Hepatocyte (in vitro differentiated cells): Measurements from ENCODE around the gene SAPCD1.

Experiments used
- EZH2phosphoT487 ChIP-seq: fragments of 200-600 bp; sonication (generic); IDR thresholded peaks from one replicate; pipeline ENCODE4 v1.6.1; 2018; ENCODE audit warnings: antibody characterized with exemption, mild to moderate bottlenecking, low read depth, moderate library complexity; ENCODE audit not compliant: unreplicated experiment, severe bottlenecking
- TF ChIP-seq, protein P1 (sequence below): fragments of 200-600 bp; sonication (generic); IDR thresholded peaks from 2 replicates; pipeline ENCODE4 v1.5.1; 2016; ENCODE audit warnings: antibody characterized with exemption, mild to moderate bottlenecking; ENCODE audit not compliant: poor library complexity

DNA sequence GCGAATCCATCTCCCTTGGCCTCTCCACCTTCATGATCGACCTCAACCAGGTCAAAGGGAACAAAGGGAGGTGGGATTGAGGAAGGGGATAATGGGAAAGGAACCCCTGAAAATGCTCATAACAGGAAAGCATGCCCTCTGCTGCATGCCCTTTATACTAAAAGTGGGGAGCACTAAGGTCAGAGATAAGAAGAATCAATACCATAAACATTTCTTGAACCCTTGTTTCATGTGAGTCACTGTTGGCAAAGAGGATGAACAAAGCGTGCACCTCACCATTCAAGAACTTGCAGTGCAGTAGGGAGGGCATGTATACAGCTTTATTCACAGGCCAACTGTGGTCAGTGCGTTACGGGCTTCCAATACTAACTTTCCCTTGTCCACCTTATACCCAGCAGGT, 1.7 kb upstream of the SAPCD1 start:
- TF ChIP-seq, protein P1, sequence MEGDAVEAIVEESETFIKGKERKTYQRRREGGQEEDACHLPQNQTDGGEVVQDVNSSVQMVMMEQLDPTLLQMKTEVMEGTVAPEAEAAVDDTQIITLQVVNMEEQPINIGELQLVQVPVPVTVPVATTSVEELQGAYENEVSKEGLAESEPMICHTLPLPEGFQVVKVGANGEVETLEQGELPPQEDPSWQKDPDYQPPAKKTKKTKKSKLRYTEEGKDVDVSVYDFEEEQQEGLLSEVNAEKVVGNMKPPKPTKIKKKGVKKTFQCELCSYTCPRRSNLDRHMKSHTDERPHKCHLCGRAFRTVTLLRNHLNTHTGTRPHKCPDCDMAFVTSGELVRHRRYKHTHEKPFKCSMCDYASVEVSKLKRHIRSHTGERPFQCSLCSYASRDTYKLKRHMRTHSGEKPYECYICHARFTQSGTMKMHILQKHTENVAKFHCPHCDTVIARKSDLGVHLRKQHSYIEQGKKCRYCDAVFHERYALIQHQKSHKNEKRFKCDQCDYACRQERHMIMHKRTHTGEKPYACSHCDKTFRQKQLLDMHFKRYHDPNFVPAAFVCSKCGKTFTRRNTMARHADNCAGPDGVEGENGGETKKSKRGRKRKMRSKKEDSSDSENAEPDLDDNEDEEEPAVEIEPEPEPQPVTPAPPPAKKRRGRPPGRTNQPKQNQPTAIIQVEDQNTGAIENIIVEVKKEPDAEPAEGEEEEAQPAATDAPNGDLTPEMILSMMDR: no peak
- no peak for TF ChIP-seq EZH2phosphoT487
